K562 (cell line): ENCODE data around the gene RBBP8. TPM values are rescaled to one million over a fixed set of nuclear protein-coding genes. Genes with fewer than 3 reads are reported as not detected.

Experiments used
- ATAC-seq: fragments of 200-7000 bp; cut with Tn5 transposase; 3 replicates; pipeline ENCODE4 v1.9.1; 2020; ENCODE audit warnings: moderate library complexity
- BruUV-seq: library from RNA; stranded (reverse); fragments of 400-500 nt; replicated peaks from 2 replicates; lab custom pipeline; 2021; lab: Mats Ljungman, UMichigan
- CTCF ChIA-PET: fragments of 300-600 bp; formaldehyde crosslinking; extraction: SDS; loops from one replicate; lab custom pipeline; 2021; ENCODE audit warnings: low intra/inter-chr PET ratio; lab: Yijun Ruan, JAX
- POLR2A ChIA-PET: fragments of 300-600, 350-650 bp; sonication (Branson Sonifier 250); formaldehyde crosslinking; extraction: SDS; loops from one replicate; lab custom pipeline; 2021; ENCODE audit warnings: antibody characterized with exemption, inconsistent platforms; lab: Yijun Ruan, JAX
- DNase-seq, 4 experiments: peaks; one replicate each; pipeline versions ENCODE4 v3.0.0 to v3.0.0-alpha.2; 2011 to 2018; ENCODE audit warnings: low spot score in 3 of 4, mixed read lengths in 3 of 4; ENCODE audit errors: extremely low read depth in 1 of 4
- FAIRE-seq: peaks from 2 replicates; lab custom pipeline; 2011; peaks lifted over from hg19 to GRCh38; lab: Jason Lieb, UNC
- H2AFZ ChIP-seq: 2 replicates; pipeline ENCODE4 v1.6.0; 2011; ENCODE audit warnings: low read depth, low read length, control low read depth, inconsistent platforms
- H3K27ac ChIP-seq: fragments of 200-600 bp; 3 replicates; pipeline ENCODE4 v1.8.0; 2011; ENCODE audit warnings: low read depth, mild to moderate bottlenecking, control low read depth, inconsistent platforms, low read length, moderate library complexity, mixed read lengths; ENCODE audit errors: extremely low read depth
- H3K27me3 ChIP-seq, 2 experiments: fragments of 300-600 bp in 1 of 2; 2 replicates in 1 of 2; 3 replicates in 1 of 2; pipeline versions ENCODE4 v1.6.0 to v1.8.0; 2011; ENCODE audit warnings: inconsistent platforms in 2 of 2, low read length in 2 of 2, mild to moderate bottlenecking in 1 of 2, mixed read lengths in 1 of 2, moderate library complexity in 1 of 2; ENCODE audit not compliant: control insufficient read depth in 2 of 2, insufficient read depth in 2 of 2
- H3K36me3 ChIP-seq: fragments of 300-600 bp; 3 replicates; pipeline ENCODE4 v1.8.0; 2011; ENCODE audit warnings: mild to moderate bottlenecking, low read length, inconsistent platforms; ENCODE audit not compliant: control insufficient read depth, insufficient read depth
- H3K4me1 ChIP-seq, 2 experiments: fragments of 200-600 bp in 1 of 2; replicated peaks in 1 of 2; 2 replicates in 1 of 2; 3 replicates in 1 of 2; pipeline versions ENCODE4 v1.5.1 to v1.8.0; 2011; ENCODE audit warnings: inconsistent platforms in 2 of 2, low read length in 2 of 2, mild to moderate bottlenecking in 1 of 2, mixed read lengths in 1 of 2, moderate library complexity in 1 of 2; ENCODE audit not compliant: control insufficient read depth in 2 of 2, insufficient read depth in 2 of 2
- H3K4me2 ChIP-seq: 2 replicates; pipeline ENCODE4 v1.6.1; 2011; ENCODE audit warnings: low read length, control low read depth, inconsistent platforms, mixed read lengths; ENCODE audit not compliant: insufficient read depth
- H3K4me3 ChIP-seq: fragments of 200-600 bp; sonication (generic), shearing (Covaris generic); 2 replicates; pipeline ENCODE4 v1.5.1; 2016; ENCODE audit warnings: control low read depth, inconsistent platforms
- H3K79me2 ChIP-seq: fragments of 200-600 bp; 3 replicates; pipeline ENCODE4 v1.8.0; 2011; ENCODE audit warnings: low read length, inconsistent platforms; ENCODE audit not compliant: control insufficient read depth, insufficient read depth
- H3K9ac ChIP-seq, 2 experiments: 2 replicates each; pipeline versions ENCODE4 v1.6.0 to v1.6.1; 2011; ENCODE audit warnings: low read depth in 2 of 2, low read length in 2 of 2, control low read depth in 1 of 2, inconsistent platforms in 1 of 2, mild to moderate bottlenecking in 1 of 2, mixed read lengths in 1 of 2; ENCODE audit not compliant: insufficient read depth in 1 of 2
- H3K9me1 ChIP-seq: one replicate; pipeline ENCODE4 v1.6.0; 2011; ENCODE audit warnings: inconsistent platforms, mild to moderate bottlenecking, low read length, moderate library complexity; ENCODE audit not compliant: control insufficient read depth, insufficient read depth
- H3K9me3 ChIP-seq: replicated peaks from 2 replicates; pipeline ENCODE4 v1.5.1; 2011; ENCODE audit warnings: low read depth, low read length, inconsistent platforms; ENCODE audit not compliant: control insufficient read depth, insufficient read depth
- H4K20me1 ChIP-seq: replicated peaks from 2 replicates; pipeline ENCODE4 v1.6.1; 2011; ENCODE audit warnings: low read length, inconsistent platforms, mixed read lengths; ENCODE audit not compliant: control insufficient read depth, insufficient read depth
- ARID1B ChIP-seq: fragments of 450-650 bp; IDR thresholded peaks from 2 replicates; pipeline ENCODE4 v1.6.1; 2016; ENCODE audit warnings: antibody characterized with exemption, mild to moderate bottlenecking, inconsistent platforms
- HLTF ChIP-seq: fragments of 450-650 bp; IDR thresholded peaks from 2 replicates; pipeline ENCODE4 v1.6.1; 2016
- HNRNPH1 ChIP-seq: fragments of 200-400 bp; formaldehyde crosslinking; optimal IDR thresholded peaks from 2 replicates; pipeline ENCODE3; 2017; ENCODE audit warnings: low read depth, mild to moderate bottlenecking, low read length, moderate library complexity
- KDM5B ChIP-seq: fragments of 200-600 bp; sonication (generic); IDR thresholded peaks from 2 replicates; pipeline ENCODE4 v1.6.1; 2012; ENCODE audit warnings: low read depth, mild to moderate bottlenecking, moderate library complexity, low read length, control low read depth, inconsistent platforms; ENCODE audit not compliant: insufficient replicate concordance
- NCOA1 ChIP-seq: fragments of 450-650 bp; IDR thresholded peaks from 2 replicates; pipeline ENCODE4 v1.6.1; 2016; ENCODE audit warnings: low read depth
- NCOA2 ChIP-seq, 2 experiments: fragments of 450-650 bp; IDR thresholded peaks; 2 replicates each; pipeline ENCODE4 v1.6.1; 2018; ENCODE audit warnings: mild to moderate bottlenecking in 2 of 2, moderate library complexity in 1 of 2; ENCODE audit not compliant: partially characterized antibody in 2 of 2
- PML ChIP-seq: IDR thresholded peaks from 2 replicates; pipeline ENCODE4 v1.6.1; 2012; ENCODE audit warnings: low read length, inconsistent platforms
- POLR2AphosphoS5 ChIP-seq: IDR thresholded peaks from 2 replicates; pipeline ENCODE4 v1.6.1; 2011; ENCODE audit warnings: mild to moderate bottlenecking, low read depth, low read length, moderate library complexity; ENCODE audit not compliant: control insufficient read depth, insufficient read depth
- SMARCA5 ChIP-seq: fragments of 450-650 bp; IDR thresholded peaks from 2 replicates; pipeline ENCODE4 v1.6.1; 2016
- SRSF9 ChIP-seq: fragments of 200-400 bp; formaldehyde crosslinking; IDR thresholded peaks from 2 replicates; pipeline ENCODE4 v1.6.1; 2017; ENCODE audit warnings: low read depth, low read length, borderline replicate concordance
- TAF9B ChIP-seq: fragments of 450-650 bp; IDR thresholded peaks from 2 replicates; pipeline ENCODE4 v1.6.1; 2018; ENCODE audit warnings: mild to moderate bottlenecking; ENCODE audit not compliant: partially characterized antibody
- ZBTB7A ChIP-seq: IDR thresholded peaks from 2 replicates; pipeline ENCODE4 v1.6.1; 2011; ENCODE audit warnings: low read depth, mild to moderate bottlenecking, low read length, moderate library complexity, borderline replicate concordance; ENCODE audit not compliant: control insufficient read depth
- ZNF175 ChIP-seq: fragments of 200-800 bp; sonication (Bioruptor generic); IDR thresholded peaks from 2 replicates; pipeline ENCODE4 v1.6.1; 2016; ENCODE audit warnings: low read depth, mild to moderate bottlenecking, missing genetic modification characterization, missing compliant biosample characterization
- ZNF408 ChIP-seq: fragments of 250-450 bp; sonication (Bioruptor Pico); IDR thresholded peaks from 2 replicates; pipeline ENCODE4 v1.4.0; 2020; ENCODE audit warnings: low read depth, mild to moderate bottlenecking, moderate library complexity
- ZNF785 ChIP-seq: fragments of 250-450 bp; sonication (Bioruptor Pico); IDR thresholded peaks from 2 replicates; pipeline ENCODE4 v1.4.0; 2020; ENCODE audit warnings: mild to moderate bottlenecking
- WGBS: fragments of 100-300 bp; shearing (Covaris generic); methylation state at CpG from one replicate; pipeline ENCODE4 v1.1.6; 2016; ENCODE audit warnings: low coverage, mixed read lengths; ENCODE audit not compliant: insufficient coverage; ENCODE audit errors: missing lambda C conversion rate; 5-methylcytosine and 5-hydroxymethylcytosine counted together
- in situ Hi-C: fragments of 300-500 bp; cut with MboI; formaldehyde crosslinking; loops from 4 replicates; pipeline ENCODE4 v1.15.0; 2018; ENCODE audit warnings: inconsistent platforms, mixed read lengths
- intact Hi-C: fragments of 100-400 bp; cut with micrococcal nuclease; formaldehyde crosslinking; loops from 2 replicates; pipeline ENCODE4 v1.14.2; 2022
- polyA plus RNA-seq, 8 experiments: library from polyadenylated mRNA; depleted of rRNA in 4 of 8; stranded (reverse) in 5 of 8; unstranded in 3 of 8; fragments of >200 nt; fragmentation: Nextera tagmentation in 2 of 8; fragmentation: Illumina TruSeq in 1 of 8; extraction: Ambion mirVana in 2 of 8; extraction: Trizol in 1 of 8; gene quantifications; 2 replicates each; pipeline versions ENCODE4 v1.2.1 to v1.2.3, GENCODE V29; 2011 to 2014; ENCODE audit warnings: inconsistent platforms in 1 of 8, missing spikeins in 1 of 8
- total RNA-seq, 7 experiments: library from RNA; depleted of rRNA in 6 of 7; stranded (reverse); fragments of >200 nt in 6 of 7; fragmentation: Illumina TruSeq in 2 of 7; extraction: Trizol in 2 of 7; gene quantifications; 2 replicates each; pipeline versions ENCODE4 v1.2.1 to v1.2.3, GENCODE V29; 2011 to 2021; ENCODE audit warnings: low replicate concordance in 1 of 7
- TF ChIP-seq, protein P1 (sequence below): fragments of 250-450 bp; sonication (Bioruptor Pico); IDR thresholded peaks from 2 replicates; pipeline ENCODE4 v1.5.1; 2021; ENCODE audit warnings: mild to moderate bottlenecking

RBBP8 gene
- total and polyA plus RNA-seq, 9 of the 15 experiments (the other 6 are each of a cell fraction or from before 2014, with no cell fraction given) = 28.4 to 63.1 (median 48.9) TPM

DNA sequence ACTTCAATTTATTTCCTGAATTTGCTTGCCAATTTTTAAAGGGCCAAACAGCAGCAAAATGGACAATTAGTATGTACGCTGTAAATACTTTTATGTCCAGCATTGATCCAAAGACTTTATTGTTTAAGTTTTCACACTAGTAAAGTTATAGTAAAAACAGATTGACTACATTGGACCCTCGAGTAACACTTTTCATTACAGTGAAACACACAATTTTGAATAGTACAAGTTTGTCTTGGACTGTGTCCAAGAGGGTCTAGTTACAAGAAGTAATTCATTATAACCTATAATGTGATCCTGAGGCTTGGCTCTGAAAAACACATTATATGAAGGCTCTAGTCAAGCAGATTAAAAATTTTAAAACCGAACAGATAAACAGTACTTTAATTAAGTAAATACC lies 11.4 kb upstream of the RBBP8 start:
- no peak overlapping the region for H3K4me3 ChIP-seq
- H3K4me2 ChIP-seq = no peak overlapping the region
- POLR2A ChIA-PET = interaction anchor here (0.9 to 1.0 kb wide), 2 partner anchors 9 to 11 kb away, joined by 3 read pairs; partner anchors contain the start of gene RBBP8
- BruUV-seq = no TSS peak
- TF ChIP-seq POLR2AphosphoS5 (no peak), HLTF (no peak), NCOA1 (no peak)
- H3K9me3 ChIP-seq = no peaks in the 10 kb centered on the region
- DNase-seq = no peak
- H4K20me1 ChIP-seq = no peaks in the 10 kb centered on the region
- H3K27ac ChIP-seq = no peak overlapping the region
- no peaks in the 10 kb centered on the region for H3K79me2 ChIP-seq
- intact Hi-C loops (no loop called here), in situ Hi-C loops (no loop called here)
- CTCF ChIA-PET = no interaction called here
- H3K9me1 ChIP-seq = no peaks in the 10 kb centered on the region
- H3K36me3 ChIP-seq = no peaks in the 10 kb centered on the region
- ATAC-seq = no peak
- H3K9ac ChIP-seq = no peak overlapping the region
- WGBS = 0% methylated on average over 3 of the region's 3 CpGs
- H3K27me3 ChIP-seq = no peaks in the 10 kb centered on the region
- no peak for FAIRE-seq
- no peak overlapping the region for H2AFZ ChIP-seq
- H3K4me1 ChIP-seq = no peaks in the 10 kb centered on the region

DNA sequence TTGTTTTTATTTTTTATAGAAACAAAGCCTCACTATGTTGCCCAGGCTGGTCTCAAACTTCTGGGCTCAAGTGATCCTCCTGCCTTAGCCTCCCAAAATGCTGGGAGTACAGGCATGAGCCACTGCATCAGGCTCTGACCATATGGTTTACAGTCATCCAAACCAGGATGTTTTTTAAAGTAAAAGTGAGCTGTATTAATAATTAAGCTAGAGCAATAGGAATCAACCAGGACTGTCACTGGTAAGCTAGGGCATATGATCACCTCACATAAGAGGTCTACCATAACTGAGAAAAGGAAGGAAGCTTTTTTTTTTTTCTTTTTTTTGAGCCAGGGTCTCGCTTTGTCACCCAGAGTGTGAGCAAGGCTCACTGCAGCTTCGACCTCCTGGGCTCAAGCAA lies 8.5 kb upstream of the RBBP8 start:
- Histone ChIP-seq H3K27ac (no peak overlapping the region), H3K36me3 (no peaks in the 10 kb centered on the region), H2AFZ (no peak overlapping the region), H3K4me3 (no peak overlapping the region), H3K4me2 (no peak overlapping the region), H4K20me1 (no peaks in the 10 kb centered on the region), H3K9me3 (no peaks in the 10 kb centered on the region), H3K9me1 (no peaks in the 10 kb centered on the region), H3K9ac (no peak overlapping the region), H3K27me3 (no peaks in the 10 kb centered on the region), H3K79me2 (no peaks in the 10 kb centered on the region), H3K4me1 (peaks cover 1 to 4% of the 10 kb centered on the region in 2 experiments; a peak in 2 of 5 replicates)
- no peak for ATAC-seq
- in situ Hi-C loops = no loop called here
- DNase-seq = no peak
- WGBS = 0% methylated on average over 2 of the region's 2 CpGs
- ChIA-PET CTCF (no interaction called here), POLR2A (interaction anchor here (0.7 to 2.3 kb wide), 4 partner anchors 8 to 24 kb away, joined by 3 to 8 read pairs (median 4); partner anchors contain the start of gene RBBP8)
- no peak for FAIRE-seq
- intact Hi-C loops = no loop called here
- no TSS peak for BruUV-seq
- TF ChIP-seq, protein P1, sequence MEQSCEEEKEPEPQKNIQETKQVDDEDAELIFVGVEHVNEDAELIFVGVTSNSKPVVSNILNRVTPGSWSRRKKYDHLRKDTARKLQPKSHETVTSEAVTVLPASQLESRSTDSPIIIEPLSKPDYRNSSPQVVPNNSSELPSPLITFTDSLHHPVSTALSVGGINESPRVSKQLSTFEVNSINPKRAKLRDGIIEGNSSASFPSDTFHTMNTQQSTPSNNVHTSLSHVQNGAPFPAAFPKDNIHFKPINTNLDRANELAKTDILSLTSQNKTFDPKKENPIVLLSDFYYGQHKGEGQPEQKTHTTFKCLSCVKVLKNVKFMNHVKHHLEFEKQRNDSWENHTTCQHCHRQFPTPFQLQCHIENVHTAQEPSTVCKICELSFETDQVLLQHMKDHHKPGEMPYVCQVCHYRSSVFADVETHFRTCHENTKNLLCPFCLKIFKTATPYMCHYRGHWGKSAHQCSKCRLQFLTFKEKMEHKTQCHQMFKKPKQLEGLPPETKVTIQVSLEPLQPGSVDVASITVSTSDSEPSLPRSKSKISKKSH (CRISPR knock-in tag) = no peak
- TF ChIP-seq NCOA2 (IDR thresholded peaks at IDR 0.05; ENCODE audit: partially characterized antibody in 2 of 2) (no peak), TAF9B (no peak), HNRNPH1 (no peak), KDM5B (no peak), ARID1B (no peak), SMARCA5 (no peak), PML (no peak), SRSF9 (no peak), ZNF408 (CRISPR knock-in tag) (no peak), ZNF785 (CRISPR knock-in tag) (no peak), ZNF175 (no peak), ZBTB7A (no peak)
